G401.6 (cell line): ENCODE results near the gene LRBA.
"Not testable (repeated sequence)": the region's sequence is repeated elsewhere in the genome, so short reads cannot be mapped to it uniquely, and the experiment has no call there.

Experiments used
- FAIRE-seq: peaks from 2 replicates; lab custom pipeline; 2012; peaks lifted over from hg19 to GRCh38; lab: Jason Lieb, UNC

The LRBA gene

DNA sequence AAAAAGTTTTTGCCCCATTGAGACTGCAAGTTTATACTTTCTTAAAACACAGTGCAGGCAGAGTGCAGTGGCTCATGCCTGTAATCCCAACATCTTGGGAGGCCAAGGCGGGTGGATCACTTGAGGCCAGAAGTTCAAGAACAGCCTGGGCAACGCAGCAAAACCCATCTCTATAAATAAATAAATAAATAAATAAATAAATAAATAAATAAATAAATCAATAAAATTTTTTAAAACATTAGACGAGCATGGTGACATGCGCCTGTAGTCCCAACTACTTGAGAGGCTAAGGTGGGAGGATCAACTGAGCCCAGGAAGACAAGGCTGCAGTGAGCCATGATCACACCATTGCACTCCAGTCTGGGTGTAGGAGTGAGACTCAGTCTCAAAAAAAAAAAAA, 213.3 kb downstream of the LRBA start:
- FAIRE-seq: no peak

- FAIRE-seq: peak; percentile 19
Measured at GRCh38 chr4:150799207-150799606, 215.9 kb downstream of the LRBA start.

DNA sequence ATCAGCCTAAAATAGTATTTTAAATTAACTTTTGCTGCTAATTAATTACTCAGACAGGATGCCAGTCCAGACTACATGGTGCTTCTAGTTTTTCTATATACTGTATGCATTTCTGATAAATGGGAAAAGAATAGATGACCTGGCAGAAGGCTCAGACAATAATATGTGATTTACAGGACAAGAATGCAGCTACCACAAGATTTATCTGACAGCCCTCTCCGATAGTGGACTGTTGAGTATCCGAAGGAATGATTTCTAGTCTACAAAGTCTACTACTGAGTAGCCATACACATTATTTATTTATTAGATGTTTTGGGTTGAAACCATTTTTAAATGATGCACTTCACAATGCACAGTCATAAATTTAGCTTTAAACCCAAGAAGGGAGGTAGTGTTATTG, 220.4 kb downstream of the LRBA start:
- no peak for FAIRE-seq

GRCh38 chr4:150789864-150790263, 225.2 kb downstream of the LRBA start:
- no peak for FAIRE-seq

DNA sequence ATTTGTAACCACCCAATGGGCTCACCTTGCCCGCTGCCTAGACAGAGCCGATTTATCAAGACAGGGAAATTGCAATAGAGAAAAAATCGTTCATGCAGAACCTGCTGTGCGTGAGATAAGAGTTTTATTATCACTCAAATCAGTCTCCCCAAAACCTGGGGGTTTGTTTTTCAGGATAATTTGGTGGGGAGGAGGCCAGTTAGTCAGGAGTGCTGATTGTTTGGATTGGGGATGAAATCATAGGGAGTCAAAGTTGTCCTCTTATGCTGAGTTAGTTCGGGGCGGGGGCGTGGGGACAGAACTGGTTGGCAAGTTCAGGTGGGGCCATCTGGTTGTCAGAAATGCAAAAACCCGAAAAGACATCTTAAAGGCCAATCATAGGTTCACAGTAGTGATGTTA, 230.1 kb downstream of the LRBA start:
- FAIRE-seq: no peak

- no peak for FAIRE-seq
Measured at GRCh38 chr4:150784305-150784704, 230.8 kb downstream of the LRBA start.

GRCh38 chr4:150782921-150783320, 232.2 kb downstream of the LRBA start:
- FAIRE-seq: no peak

DNA sequence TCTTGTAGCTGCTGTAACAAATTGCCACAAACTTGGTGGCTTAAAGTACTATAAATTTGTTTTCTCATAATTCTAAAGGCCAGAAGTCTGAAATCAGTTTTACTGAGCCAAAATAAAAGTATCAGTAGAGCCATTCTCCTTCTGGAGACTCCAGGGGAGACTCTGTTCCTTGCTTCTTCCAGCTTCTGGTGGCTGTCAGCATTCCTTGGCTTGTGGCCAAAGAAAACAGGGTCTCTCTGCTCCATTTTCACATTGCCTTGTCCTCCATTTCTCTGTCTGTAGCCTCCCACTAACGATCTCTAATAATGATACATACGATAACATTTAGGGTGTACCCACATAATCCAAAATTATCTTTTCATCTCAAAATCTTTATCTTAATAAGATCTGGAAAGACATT, 232.8 kb downstream of the LRBA start:
- no peak for FAIRE-seq

GRCh38 chr4:150781191-150781590, 233.9 kb downstream of the LRBA start:
- FAIRE-seq: no peak

- FAIRE-seq: no peak
Measured at GRCh38 chr4:150779707-150780106, 235.4 kb downstream of the LRBA start.

- FAIRE-seq: no peak
Measured at GRCh38 chr4:150773729-150774449, 241.2 kb downstream of the LRBA start.

- FAIRE-seq: no peak
Measured at GRCh38 chr4:150773032-150773431, 242.1 kb downstream of the LRBA start.

DNA sequence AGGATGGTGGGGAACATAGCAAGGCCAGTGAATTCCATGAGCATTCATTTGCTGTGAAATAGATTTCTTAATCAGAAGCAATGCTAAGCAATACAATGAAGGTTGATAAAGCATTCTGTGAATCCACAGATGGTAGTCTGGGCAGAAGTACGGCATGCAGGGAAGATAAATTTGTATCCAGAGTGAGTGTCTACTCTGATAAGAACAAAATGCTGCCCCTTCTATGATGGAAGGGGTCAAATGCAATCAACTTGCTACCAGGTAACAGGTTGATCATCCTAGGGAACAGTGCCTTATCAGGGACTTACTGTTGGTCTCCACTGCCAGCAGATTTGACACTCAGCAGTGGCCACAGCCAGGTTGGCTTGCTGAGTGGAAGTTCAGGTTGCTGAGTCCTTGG, 243.7 kb downstream of the LRBA start:
- FAIRE-seq: no peak

- FAIRE-seq: no peak
Measured at GRCh38 chr4:150769845-150770244, 245.2 kb downstream of the LRBA start.

DNA sequence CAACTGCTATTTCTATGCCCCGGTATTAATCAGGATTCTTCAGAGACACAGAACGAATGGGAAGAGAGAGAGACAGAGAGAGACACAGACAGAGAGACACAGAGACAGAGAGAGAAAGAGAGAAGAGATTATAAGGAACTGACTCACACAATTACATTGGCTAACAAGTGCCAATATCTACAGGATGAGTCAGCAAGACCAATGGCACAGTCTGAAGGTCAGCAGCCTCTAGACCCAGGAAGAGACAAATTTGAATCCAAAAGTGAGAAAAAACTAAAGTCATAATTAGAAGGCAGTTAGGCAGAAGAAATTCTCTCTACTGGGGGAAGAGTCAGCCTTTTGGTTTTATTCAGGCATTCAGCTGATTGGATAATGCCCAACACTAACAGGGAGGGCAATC, 245.8 kb downstream of the LRBA start:
- FAIRE-seq: no peak

GRCh38 chr4:150768497-150768896, 246.6 kb downstream of the LRBA start:
- FAIRE-seq: no peak

DNA sequence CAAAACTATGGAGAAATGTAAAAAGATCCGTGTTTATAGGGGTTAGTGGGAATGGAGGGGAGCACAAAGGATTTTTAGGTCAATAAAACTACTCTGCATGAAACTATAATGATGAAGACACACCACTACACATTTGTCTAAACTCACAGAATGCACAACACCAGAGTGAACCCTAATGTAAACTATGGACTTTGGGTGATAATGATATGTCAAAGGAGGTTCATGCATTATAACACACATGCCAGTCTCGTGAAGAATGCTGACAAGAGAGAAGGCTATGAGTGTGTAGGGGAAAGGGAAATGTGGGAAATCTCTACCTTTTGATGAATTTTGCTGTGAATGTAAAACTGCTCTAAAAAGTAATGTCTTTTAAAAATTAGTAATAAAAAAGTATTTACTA, 249.9 kb downstream of the LRBA start:
- no peak for FAIRE-seq

GRCh38 chr4:150751648-150752047, 263.4 kb downstream of the LRBA start:
- no peak for FAIRE-seq

DNA sequence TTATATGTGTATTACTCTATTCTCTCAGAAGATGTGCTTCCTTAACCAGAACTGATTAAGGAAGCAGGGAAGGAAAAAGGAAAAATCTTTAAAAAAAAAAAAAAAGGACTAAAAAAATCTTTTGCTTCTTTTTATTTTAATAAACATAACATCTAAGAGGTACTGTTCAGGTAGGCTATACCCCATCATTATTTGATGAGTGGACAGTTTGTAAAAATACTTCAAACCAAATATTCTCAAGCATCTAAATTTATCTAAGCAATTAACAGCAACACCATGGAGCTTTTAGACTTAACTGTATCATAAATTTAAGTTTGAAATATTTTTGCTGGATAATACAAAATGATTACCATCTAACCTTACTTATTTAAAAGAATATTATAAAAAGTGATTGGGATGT, 264.3 kb downstream of the LRBA start:
- no peak for FAIRE-seq

- no peak for FAIRE-seq
Measured at GRCh38 chr4:150746156-150746555, 268.9 kb downstream of the LRBA start.

- no peak for FAIRE-seq
Measured at GRCh38 chr4:150744570-150744969, 270.5 kb downstream of the LRBA start.

DNA sequence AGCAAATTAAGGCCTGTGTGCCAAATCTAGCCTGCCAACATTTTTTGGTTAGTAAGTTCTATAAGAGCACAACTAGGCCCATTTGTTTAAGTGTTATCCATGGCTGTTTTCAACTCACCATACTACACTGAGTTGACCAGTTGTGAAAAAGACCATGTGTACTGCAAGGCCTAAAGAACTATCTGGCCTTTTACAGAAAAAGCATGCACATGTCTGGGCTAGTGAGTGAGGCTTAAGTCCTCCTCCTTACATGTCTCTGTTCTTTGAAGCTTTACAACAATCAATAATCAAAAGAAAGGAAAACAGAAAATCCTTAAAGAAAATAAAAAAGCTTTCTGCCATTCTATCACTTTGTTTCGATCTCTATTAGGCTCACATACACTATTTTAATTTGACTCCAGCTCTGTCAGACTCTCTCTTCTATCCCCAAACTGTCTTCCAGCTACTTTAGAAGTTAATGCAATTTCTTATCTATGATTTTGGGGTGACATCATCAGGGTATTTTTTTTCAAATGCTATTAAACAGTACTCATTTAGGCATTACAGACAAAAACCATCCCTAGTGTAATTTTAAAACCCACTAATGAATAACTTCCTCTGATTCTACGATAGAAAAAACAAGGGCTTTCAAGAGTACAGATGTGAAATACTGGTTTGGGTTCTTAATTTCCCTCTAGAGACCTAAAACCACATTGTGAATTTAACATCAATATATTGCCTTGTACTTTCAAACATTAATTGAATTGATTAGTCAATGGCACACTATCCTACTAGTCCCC, 271.3 kb downstream of the LRBA start:
- FAIRE-seq: no peak

DNA sequence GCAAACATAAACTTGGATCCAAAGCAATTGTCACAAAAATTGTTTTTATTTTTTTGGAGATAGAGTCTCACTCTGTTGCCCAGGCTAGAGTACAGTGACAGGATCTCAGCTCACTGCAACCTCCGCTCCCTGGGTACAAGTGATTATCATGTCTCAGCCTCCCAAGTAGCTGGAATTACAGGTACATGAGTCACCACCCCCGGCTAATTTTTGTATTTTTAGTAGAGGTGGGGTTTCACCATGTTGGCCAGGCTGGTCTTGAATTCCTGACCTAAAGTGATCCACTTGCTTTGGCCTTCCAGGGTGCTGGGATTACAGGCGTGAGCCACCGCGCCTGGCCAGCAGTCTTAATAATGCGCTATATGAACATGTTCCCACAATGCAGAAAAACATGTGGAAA, 272.2 kb downstream of the LRBA start:
- FAIRE-seq: not testable (repeated sequence)

DNA sequence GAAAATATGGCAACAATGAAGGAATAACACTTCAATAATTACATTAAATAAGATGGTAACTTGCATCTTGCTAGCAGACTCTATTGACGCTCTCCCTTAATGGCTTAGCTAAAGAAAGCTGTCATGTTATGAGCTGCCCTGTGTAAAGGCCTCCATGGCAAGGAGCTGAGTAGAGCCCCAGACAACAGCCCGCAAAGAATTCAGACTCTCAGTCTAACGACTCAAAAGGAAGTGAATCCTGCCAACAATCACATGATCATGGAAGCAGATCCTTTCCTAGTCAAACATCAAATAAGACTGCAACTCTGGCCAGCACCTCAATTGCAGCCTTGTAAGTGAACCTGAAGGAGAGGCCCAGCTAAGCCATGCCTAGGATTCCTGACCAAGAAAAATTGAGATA, 275.5 kb downstream of the LRBA start:
- FAIRE-seq: no peak
